Ishikawa (cell line): ENCODE data around the gene TECRL.

ENCODE experiments used
- CEBPB ChIP-seq: IDR thresholded peaks from 2 replicates; pipeline ENCODE4 v1.6.1; 2012
- CREB1 ChIP-seq: IDR thresholded peaks from 2 replicates; pipeline ENCODE4 v1.6.1; 2012; ENCODE audit warnings: low read depth
- EGR1 ChIP-seq: IDR thresholded peaks from 2 replicates; pipeline ENCODE4 v1.6.1; 2012
- EP300 ChIP-seq: IDR thresholded peaks from 2 replicates; pipeline ENCODE4 v1.6.1; 2012; ENCODE audit warnings: borderline replicate concordance
- FOXM1 ChIP-seq: IDR thresholded peaks from 2 replicates; pipeline ENCODE4 v1.6.1; 2012; ENCODE audit warnings: low read depth, borderline replicate concordance
- MAX ChIP-seq: IDR thresholded peaks from 2 replicates; pipeline ENCODE4 v1.6.1; 2012
- NFIC ChIP-seq: IDR thresholded peaks from 2 replicates; pipeline ENCODE4 v1.6.1; 2012
- RAD21 ChIP-seq: IDR thresholded peaks from 2 replicates; pipeline ENCODE4 v1.6.1; 2012; ENCODE audit warnings: low read depth
- REST ChIP-seq: IDR thresholded peaks from 2 replicates; pipeline ENCODE4 v1.6.1; 2012; ENCODE audit warnings: low read depth, mild to moderate bottlenecking
- TCF12 ChIP-seq: IDR thresholded peaks from 2 replicates; pipeline ENCODE4 v1.6.1; 2012; ENCODE audit warnings: low read depth
- TEAD4 ChIP-seq: IDR thresholded peaks from 2 replicates; pipeline ENCODE4 v1.6.1; 2012
- YY1 ChIP-seq: IDR thresholded peaks from 2 replicates; pipeline ENCODE4 v1.6.1; 2012; ENCODE audit warnings: low read depth

DNA sequence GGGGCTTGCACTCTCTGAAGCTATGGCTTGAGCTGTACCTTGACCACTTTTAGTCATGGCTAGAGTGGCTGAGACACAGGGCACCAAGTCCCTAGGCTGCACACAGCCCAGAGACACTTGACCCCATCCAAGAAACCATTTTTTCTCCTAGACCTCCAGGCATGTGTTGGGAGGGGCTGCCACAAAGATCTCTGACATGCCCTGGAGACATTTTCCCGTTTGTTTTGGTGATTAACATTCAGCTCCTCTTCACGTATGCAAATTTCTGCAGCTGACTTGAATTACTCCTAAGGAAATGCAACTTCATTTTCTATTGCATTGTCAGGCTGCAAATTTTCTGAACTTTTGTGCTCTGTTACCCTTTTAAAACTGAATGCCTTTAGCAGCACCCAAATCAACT lies 142.6 kb downstream of the TECRL start:
- TF ChIP-seq REST (no peak), TCF12 (no peak), MAX (no peak), EP300 (no peak), EGR1 (no peak), RAD21 (no peak), YY1 (no peak), FOXM1 (no peak), CEBPB (no peak), CREB1 (no peak), TEAD4 (no peak), NFIC (no peak)
